GM18870 (cell line): Measurements from ENCODE around the gene RDH11.
"Not testable (repeated sequence)": the region's sequence is repeated elsewhere in the genome, so short reads cannot be mapped to it uniquely, and the experiment has no call there.

Experiments
- ATAC-seq: cut with Tn5 transposase; IDR thresholded peaks from one replicate; pipeline ENCODE4 v1.9.1; 2021; ENCODE audit warnings: moderate library complexity; ENCODE audit not compliant: unreplicated experiment

The RDH11 gene, protein sequence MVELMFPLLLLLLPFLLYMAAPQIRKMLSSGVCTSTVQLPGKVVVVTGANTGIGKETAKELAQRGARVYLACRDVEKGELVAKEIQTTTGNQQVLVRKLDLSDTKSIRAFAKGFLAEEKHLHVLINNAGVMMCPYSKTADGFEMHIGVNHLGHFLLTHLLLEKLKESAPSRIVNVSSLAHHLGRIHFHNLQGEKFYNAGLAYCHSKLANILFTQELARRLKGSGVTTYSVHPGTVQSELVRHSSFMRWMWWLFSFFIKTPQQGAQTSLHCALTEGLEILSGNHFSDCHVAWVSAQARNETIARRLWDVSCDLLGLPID

DNA sequence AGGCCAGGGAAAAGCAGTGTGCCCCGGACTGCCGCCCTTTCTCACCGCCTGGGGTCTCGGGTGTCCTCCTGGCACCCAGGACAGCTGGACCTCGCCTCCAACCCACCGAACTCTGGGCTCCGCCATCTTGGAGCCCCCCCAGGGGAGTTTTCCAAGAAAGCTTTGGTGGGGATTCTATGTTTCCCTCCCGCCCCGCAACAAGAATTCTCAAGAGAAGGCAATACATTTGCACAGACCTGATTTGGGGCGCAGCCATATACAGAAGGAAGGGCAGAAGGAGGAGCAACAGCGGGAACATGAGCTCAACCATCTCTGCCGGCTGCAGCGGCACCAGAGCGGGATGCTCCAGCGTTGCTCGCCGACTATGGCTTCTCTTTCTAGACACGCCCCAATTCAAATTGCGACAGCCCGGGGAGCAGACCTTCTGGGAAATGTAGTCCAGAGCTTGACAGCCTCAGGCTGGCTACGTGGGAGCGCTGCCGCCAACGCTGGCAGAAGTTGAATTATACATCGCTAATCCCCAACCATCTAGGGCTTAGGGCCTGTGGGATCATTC, at the start of gene RDH11:
Gene RDH11 (minus strand): TSS at position 371 of the 556 bp plus-strand sequence. CDS start 61 bp downstream, at position 310.
- peak; percentile 80 for ATAC-seq

DNA sequence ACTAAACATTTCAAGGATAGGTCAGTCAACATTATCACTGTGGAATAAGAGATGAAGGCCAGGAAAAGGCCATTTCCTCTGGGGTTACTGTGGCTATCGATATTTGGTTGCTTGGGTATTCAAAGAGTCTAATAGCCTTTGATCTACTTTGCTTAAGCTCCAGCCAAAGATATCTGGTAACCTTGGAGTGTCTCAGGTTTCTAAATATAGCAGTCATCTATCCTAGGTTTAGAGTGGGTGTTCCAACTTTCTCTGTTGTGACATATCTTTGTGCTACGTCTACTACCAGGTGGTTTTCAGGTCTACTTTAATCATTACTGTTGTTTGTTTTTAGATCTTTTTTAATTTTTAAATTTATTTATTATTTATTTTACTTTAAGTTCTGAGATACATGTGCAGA, 48.5 kb upstream of the RDH11 start:
- no peak for ATAC-seq

DNA sequence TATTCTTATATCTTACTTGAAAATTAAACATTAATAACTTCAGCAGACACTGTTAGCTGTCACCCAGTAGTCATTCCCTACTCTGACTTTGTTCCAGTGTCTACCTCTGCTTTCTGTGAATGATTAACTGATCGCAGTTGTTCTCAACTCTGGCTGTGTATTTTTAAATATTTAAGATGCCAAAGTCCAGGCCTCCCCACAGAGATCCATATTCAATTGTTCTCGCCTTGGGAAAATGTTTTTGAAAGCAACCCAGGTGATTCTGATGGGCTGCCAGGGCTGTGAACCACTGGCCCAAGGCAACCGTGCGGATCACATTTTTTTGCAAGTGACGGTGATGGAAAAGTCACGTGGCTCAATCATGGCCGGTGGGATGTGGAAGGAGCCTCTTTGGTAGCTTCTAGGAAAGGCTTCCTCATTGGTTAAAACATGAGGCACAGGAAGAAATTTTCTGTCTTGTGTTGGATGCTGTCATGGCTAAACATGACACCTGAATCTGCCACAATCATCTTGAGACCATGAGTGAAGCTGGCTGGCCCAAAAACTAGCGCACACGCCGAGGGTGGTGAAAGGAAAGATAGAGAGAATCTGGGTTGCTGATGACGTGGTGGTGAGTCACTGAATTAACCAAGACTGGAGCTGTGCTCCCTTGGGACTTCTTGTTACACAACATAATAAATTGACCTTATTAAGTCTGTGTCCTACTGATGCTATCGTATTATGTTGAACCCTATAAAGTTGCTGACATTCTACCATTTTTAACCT, 43.4 kb upstream of the RDH11 start:
- ATAC-seq, result no peak

DNA sequence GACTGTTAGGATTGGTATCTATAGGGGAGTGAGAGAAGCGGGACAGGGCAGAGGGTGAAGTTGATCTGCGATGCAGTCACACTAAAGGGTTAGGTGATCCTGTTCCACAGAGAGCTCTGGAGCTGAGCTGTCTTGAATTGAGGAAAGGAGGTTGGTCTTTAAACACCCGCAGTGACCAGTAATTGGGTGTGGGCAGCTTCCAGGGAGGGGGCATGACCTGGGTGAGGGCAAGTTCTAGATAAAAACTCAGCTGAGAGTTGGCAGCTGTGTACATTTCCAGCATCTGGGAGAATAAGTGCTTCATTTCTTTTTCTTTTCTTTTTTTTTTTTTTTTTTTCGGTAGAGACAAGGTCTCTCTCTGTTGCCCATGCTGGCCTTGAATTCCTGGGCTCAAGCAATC, 41.2 kb upstream of the RDH11 start:
- ATAC-seq, result no peak

DNA sequence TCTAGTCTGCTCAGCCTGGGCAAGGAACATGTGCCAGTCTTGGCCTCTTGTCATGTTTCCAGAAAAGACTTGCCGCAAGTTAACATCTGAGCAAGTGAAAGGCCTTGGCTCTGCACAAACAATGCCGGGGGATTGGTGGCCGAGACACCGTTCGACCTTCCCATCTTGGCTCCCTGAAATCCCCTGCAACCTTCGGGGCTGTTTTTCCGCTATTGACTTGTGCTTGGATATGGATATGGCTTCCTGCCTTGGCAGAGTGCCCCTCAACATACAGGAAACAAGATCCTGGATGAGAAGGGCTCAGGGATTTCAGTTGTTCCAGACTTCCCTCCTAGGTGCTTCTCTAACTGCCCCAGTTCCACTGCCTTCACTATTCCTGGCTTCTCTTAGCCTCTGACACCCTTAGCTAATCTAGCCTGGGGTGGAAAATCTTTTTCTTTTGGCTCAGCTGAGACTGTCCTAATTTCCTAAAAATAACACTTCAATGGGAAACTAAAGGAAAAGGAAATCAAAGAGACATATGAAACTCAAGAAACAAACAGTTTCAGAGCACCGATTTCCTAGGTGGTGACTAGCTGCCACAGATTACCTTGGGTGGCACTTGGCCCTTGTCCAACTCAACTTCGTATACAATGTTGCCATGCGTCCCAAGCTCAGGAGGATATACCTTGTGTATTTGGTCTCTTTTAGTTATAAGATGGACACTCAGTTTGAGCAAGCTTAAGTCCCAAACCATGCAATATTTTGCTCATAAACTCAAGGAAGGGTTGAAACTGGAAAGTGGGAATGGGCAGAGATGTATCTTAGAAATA, 40.0 kb upstream of the RDH11 start:
- no peak for ATAC-seq

DNA sequence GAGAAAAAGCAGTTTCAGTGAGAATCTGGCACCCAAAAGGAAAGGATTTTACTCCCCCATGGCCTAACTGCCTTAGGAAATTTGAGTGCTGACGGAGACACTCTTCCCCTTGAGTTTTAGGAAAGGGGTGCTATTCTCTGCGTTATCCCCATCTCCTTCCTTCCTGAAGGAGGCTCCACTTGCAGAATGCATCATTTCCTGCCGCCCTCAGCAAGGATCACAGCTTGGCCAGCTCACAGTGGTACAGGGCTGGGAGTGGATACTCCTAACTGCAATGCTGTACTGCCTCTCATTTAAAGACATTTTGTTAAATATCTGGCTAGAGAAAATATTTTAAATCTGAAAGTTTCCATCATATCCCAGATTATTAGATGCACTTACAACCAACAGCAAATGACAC, 39.1 kb upstream of the RDH11 start:
- ATAC-seq, result no peak

DNA sequence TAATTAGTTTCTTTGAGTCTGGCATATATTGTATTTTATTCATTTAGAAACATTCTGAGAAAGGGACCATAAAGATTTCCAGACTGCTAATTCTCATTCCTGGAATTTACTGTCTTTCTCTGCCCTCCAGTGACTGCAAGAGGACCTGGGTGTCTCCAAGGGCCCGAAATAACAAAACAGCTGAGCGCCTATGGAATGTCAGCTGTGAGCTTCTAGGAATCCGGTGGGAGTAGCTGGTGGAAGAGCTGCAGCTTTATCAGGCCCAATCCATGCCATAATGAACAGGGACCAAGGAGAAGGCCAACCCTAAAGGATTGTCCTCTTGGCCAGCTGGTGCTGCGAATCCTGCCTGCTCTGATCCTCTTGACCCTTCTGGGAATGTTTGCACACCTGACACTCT, 38.1 kb upstream of the RDH11 start:
- no peak for ATAC-seq

DNA sequence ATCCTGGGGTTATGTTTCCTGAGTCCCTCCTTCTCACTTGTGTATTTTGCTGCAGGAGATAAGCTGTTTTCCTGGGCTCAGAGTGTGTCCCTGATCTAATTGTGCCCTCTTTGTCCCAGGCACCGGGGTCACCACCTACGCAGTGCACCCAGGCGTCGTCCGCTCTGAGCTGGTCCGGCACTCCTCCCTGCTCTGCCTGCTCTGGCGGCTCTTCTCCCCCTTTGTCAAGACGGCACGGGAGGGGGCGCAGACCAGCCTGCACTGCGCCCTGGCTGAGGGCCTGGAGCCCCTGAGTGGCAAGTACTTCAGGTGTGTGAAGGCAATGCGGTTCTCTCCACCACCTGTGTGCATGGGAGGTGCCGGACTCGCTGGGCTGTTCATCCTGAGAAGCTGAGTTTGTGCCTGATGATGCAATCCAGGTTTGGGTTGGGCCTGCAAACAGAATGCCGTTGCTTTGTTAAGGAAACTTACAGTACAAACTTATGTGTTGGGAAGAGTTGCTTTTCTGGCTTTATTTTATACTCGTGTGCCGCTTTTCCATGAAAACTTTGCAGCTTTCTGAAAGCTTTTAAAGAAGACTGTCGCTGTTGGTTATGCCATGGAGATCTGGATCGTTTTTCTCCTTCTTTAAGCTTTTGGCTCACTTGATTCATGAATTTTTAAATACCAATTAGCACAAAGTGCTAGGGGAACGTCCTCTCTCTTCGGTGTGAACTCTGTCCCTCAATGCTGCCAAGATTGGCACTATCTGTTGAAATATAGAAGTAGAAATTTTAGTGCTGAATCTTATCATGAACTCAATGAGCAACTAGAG, 33.7 kb upstream of the RDH11 start:
- no peak for ATAC-seq

DNA sequence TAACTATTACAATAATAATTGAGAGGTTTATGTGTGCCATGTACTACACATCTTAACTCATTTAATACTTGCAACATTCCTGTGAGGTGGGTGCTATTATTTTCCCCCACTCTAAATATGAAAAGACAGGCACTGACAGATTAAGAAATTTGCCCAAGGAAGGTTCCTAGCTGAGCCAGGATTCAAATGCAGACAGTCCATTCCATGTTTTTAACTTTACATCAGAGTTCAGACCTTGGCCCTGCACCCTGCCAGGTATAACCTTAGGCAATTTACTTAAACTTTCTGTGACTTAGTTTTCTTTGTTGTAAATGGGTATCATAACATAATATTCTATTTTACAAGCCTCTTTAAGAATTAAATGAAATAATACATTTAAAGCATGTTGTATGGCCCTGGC, 32.7 kb upstream of the RDH11 start:
- no peak for ATAC-seq

DNA sequence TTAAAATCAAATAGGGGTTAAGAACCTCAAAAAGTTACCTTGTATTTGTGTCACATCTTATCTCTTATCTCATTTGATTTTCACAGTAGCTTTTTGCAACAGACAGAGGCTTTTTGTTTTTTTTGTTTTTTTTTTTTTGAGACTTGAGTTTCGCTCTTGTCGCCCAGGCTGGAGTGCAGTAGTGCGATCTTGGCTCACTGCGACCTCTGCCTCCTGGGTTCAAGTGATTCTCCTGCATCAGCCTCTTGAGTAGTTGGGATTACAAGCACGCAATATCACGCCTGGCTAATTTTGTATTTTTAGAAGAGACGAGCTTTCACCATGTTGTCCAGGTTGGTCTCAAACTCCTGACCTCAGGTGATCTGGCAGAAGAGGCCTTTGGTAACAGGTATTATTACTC, 31.8 kb upstream of the RDH11 start:
- no peak for ATAC-seq

DNA sequence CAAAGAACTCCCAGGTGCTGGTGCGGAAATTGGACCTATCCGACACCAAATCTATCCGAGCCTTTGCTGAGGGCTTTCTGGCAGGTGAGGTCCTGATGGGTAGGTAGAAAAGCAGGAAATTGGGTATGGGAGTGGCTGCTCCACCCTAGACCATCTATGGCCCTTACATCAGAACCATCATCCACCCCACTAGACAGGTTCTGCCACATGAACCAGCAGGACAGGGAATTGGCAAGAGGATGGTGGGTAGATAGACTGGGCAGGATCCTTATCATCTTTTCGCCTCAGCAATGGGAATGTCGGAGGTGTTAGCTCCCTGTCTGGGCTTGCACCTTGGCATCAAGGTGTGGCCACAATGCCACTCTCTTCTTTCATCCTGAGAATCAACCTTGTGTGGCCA, 29.6 kb upstream of the RDH11 start:
- ATAC-seq, result no peak

DNA sequence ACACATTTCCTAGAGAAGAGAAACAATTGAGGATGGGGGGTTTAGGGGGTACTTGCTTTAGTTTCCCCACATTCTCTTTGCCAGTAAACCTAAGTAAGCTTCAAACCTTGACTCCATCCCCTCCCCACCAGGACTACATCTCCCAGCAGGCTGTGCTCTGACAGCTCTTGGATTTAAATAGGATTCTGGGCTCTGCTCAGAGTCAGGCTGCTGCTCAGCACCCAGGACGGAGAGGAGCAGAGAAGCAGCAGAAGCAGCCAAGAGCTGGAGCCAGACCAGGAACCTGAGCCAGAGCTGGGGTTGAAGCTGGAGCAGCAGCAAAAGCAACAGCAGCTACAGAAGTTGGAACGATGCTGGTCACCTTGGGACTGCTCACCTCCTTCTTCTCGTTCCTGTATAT, 26.7 kb upstream of the RDH11 start:
- ATAC-seq, result no peak

DNA sequence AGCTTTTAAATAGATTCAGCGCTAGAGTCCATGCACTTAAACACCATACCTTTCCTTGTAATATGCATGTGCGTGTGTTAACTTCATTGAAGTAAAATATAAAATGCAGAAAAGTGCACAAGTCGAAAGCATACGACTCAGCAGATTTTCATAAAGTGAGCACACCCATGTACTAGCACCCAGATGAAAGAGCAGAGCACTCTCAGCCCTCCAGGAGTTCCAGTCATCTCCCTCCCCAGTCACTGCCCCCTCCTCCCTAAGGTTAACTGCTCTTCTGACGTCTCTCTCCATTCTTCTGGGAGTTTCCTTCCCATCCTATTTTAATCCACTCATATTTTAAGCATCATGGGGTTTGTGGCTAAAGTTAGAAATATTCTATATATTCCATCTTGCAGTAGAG, 26.3 kb upstream of the RDH11 start:
- no peak for ATAC-seq

DNA sequence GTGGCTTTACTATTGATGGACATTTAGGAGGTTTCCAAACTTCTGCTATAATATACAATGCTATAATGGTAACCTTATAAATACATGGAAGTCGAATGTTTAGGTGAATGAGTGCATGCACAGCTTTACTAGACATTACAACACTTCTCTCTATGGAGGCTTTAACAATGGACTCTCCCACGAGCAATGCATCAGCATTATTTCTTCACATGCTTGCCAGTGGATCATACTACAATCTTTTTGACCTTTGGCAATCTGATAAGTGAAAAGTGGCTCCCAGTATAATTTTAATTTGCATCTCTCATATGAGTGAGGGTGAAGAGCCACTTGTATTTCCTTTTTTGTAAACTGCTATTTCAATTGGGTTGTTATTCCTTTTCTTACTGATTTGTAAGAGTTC, 24.3 kb upstream of the RDH11 start:
- no peak for ATAC-seq

DNA sequence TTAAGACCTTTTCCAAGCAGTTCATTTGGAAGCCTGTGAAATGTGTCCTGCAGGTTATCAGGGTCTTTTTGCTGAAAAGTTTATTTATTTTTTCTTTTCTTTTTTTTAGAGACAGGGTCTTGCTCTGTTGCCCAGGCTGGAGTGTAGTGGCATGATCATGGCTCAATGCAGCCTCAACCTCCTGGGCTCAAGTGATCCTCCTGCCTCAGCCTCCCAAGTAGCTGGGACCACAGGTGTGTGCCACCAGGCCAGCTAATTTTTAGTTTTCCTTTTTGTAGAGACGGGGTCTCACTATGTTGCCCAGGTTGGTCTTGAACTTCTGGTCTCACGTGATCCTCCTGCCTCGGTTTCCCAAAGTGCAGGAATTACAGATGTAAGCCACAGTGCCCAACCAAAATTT, 23.8 kb upstream of the RDH11 start:
- ATAC-seq, result not testable (repeated sequence)

DNA sequence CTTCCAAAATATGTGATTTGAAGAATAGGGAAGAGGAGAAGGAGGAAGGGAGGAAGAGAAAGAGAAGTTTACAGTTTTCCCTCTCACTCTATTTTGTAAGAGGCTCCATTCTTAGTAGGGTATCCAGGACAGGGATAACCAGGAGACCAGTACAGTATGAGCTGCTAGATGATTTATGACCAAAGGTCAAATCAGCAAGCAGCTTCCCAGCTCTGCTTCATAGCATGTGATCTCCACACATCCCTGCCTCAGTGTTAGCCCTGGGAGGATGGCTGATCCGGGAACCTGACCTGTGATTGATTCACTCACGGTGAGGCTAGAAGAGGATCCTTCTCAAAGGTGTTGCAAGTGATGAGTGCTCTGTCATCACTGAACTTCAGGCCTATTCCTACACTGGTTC, 22.7 kb upstream of the RDH11 start:
- no peak for ATAC-seq

DNA sequence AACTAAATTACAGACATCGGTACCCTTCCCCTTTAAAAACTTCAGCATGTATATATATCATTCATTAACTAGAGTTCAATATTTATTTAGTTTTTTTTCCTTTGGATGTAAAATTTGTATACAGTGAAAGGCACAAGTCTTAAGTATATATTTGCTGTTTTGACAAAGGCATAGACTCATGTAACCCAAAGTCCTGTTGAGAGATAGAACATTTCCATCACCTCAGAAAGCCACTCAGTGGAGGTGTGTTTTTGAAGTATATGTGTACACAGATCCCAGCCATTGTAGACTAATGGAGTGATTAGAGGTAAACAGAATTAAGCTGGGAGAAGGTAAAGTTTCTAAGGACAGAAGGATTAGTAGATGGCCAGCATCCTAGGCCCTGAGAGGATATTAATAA, 21.5 kb upstream of the RDH11 start:
- no peak for ATAC-seq

DNA sequence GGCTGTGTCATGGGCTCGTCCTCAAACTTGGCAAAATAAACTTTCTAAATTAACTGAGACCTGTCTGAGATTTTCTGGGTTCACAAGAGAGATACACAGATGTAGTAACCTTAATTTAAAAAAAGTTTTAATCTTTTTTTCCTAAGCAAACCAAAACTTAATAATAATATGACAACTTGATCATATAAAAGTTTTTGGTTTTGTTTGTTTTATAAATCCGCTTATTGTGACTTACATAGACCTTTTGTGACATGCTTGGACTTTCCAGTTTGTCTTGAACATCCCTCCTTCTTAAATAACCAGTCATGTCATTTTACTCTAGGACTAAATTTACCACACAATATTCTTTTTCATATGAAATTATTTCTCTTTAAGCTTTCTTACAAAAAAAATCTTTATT, 14.6 kb upstream of the RDH11 start:
- no peak for ATAC-seq

DNA sequence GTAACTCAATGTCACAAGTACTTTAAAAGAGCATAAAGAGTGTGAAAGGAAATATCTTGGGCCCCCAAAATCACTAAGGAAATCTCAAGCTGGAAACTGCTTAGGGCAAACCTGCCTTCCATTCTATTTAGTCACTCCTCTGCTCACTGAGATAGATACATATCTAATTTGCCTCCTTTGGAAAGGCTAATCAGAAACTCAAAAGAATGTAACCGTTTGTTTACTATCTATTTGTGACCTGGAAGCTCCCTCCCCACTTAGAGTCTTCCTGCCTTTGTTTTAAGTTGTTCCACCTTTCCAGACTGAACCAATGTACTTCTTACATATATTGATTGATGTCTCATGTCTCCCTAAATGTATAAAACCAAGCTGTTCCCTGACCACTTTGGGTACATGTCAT, 14.2 kb upstream of the RDH11 start:
- not testable (repeated sequence) for ATAC-seq

DNA sequence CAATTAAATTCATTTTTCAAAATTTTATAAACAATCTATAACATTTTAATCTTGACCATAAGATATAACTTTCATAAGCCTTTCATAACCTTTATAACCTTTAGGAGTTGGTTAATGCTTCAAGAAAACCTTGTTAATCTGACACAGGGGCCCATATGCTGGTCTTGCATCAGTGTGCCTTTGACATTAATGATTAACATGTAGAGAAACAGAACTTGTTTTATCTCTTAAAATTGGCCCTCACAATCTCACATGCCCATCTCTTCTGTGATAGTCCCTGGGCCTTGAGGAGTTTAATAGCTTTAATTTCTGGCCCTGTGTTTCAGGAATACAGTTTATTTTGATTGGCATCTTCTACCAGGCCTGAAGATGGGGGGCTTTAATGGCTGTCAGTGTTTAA, 13.8 kb upstream of the RDH11 start:
- not testable (repeated sequence) for ATAC-seq

DNA sequence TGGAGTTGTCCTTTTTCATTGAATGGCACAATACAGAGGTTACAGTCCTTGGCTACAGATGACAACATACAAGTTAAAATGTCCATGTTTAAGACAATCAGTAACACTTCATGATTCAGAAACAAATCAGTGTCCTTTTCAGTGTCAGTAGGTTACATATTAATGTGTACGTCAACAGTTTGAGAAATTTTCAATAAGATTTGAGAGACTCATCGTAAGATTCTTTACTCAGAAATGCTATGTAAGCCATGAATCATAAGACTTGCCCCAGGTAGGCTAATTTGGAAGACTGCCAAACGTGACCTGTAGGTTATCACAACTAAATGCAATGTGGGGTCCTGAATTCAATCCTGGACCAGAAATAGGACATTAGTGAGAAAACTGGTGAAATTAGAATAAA, 9.6 kb upstream of the RDH11 start:
- ATAC-seq, result no peak
